K562 (cell line): ENCODE measurements around the gene CRACR2B. TPM values are rescaled to one million over a fixed set of nuclear protein-coding genes. Genes with fewer than 3 reads are reported as not detected.

Experiments used
- CBX2 ChIP-seq: fragments of 200-600 bp; sonication (generic); IDR thresholded peaks from one replicate; pipeline ENCODE4 v1.6.1; 2012; ENCODE audit warnings: mild to moderate bottlenecking, low read length, inconsistent platforms; ENCODE audit not compliant: insufficient read depth, poor library complexity, severe bottlenecking
- HMBOX1 ChIP-seq: sonication (generic); IDR thresholded peaks from 2 replicates; pipeline ENCODE4 v1.6.1; 2016
- MGA ChIP-seq: fragments of 450-650 bp; IDR thresholded peaks from 2 replicates; pipeline ENCODE4 v1.6.1; 2016; ENCODE audit warnings: mild to moderate bottlenecking, moderate library complexity
- MLX ChIP-seq, 2 experiments: fragments of 450-650 bp in 1 of 2; sonication (generic) in 1 of 2; formaldehyde crosslinking; conservative IDR thresholded peaks; 2 replicates each; pipeline versions ENCODE4 v1.4.0 to v1.8.1; 2020 to 2022; ENCODE audit warnings: mild to moderate bottlenecking in 1 of 2, missing genetic modification reagents in 1 of 2
- MNT ChIP-seq, 2 experiments: fragments of 450-650 bp; conservative IDR thresholded peaks; 2 replicates each; pipeline ENCODE4 v1.6.1; 2017; ENCODE audit warnings: mild to moderate bottlenecking in 2 of 2, moderate library complexity in 2 of 2
- NFE2L1 ChIP-seq: fragments of 450-650 bp; IDR thresholded peaks from 2 replicates; pipeline ENCODE4 v1.6.1; 2016; ENCODE audit warnings: missing genetic modification characterization, low read depth, mild to moderate bottlenecking, missing compliant biosample characterization, moderate library complexity, borderline replicate concordance
- SIRT6 ChIP-seq: IDR thresholded peaks from one replicate; pipeline ENCODE4 v1.6.1; 2012; ENCODE audit warnings: low read depth, mild to moderate bottlenecking, control low read depth, inconsistent platforms, low read length, moderate library complexity
- STAG1 ChIP-seq: sonication (generic); formaldehyde crosslinking; IDR thresholded peaks from 2 replicates; pipeline ENCODE4 v1.5.0; 2020; ENCODE audit warnings: missing genetic modification reagents, borderline replicate concordance
- YY1 ChIP-seq, 3 experiments: IDR thresholded peaks; 2 replicates each; pipeline ENCODE4 v1.6.1; 2011; ENCODE audit warnings: low read length in 2 of 3, mild to moderate bottlenecking in 2 of 3, moderate library complexity in 2 of 3, borderline replicate concordance in 1 of 3, control low read depth in 1 of 3, low read depth in 1 of 3; ENCODE audit not compliant: insufficient read depth in 3 of 3, insufficient replicate concordance in 2 of 3, control insufficient read depth in 1 of 3, insufficient read length in 1 of 3; ENCODE audit errors: extremely low read depth in 1 of 3
- ZNF408 ChIP-seq: fragments of 250-450 bp; sonication (Bioruptor Pico); IDR thresholded peaks from 2 replicates; pipeline ENCODE4 v1.4.0; 2020; ENCODE audit warnings: low read depth, mild to moderate bottlenecking, moderate library complexity
- polyA plus RNA-seq, 8 experiments: library from polyadenylated mRNA; depleted of rRNA in 4 of 8; stranded (reverse) in 5 of 8; unstranded in 3 of 8; fragments of >200 nt; fragmentation: Nextera tagmentation in 2 of 8; fragmentation: Illumina TruSeq in 1 of 8; extraction: Ambion mirVana in 2 of 8; extraction: Trizol in 1 of 8; gene quantifications; 2 replicates each; pipeline versions ENCODE4 v1.2.1 to v1.2.3, GENCODE V29; 2011 to 2014; ENCODE audit warnings: inconsistent platforms in 1 of 8, missing spikeins in 1 of 8
- total RNA-seq, 7 experiments: library from RNA; depleted of rRNA in 6 of 7; stranded (reverse); fragments of >200 nt in 6 of 7; fragmentation: Illumina TruSeq in 2 of 7; extraction: Trizol in 2 of 7; gene quantifications; 2 replicates each; pipeline versions ENCODE4 v1.2.1 to v1.2.3, GENCODE V29; 2011 to 2021; ENCODE audit warnings: low replicate concordance in 1 of 7

Gene CRACR2B
- total and polyA plus RNA-seq, 9 of the 15 experiments (the other 6 are each of a cell fraction or from before 2014, with no cell fraction given): 0.10 to 51.0 (median 6.0) TPM

- TF ChIP-seq MGA (no peak), CBX2 (no peak), STAG1 (CRISPR knock-in tag) (no peak), ZNF408 (CRISPR knock-in tag) (no peak), HMBOX1 (no peak), NFE2L1 (no peak), MNT (conservative IDR thresholded peaks at IDR 0.05) (0 out of 4 replicates have a peak, but pooled peaks of 1 of the 2 experiments have one; percentile 15), SIRT6 (no peak), YY1 (IDR thresholded peaks at IDR 0.05; ENCODE audit: borderline replicate concordance in 1 of 3, control insufficient read depth in 1 of 3, extremely low read depth in 1 of 3, insufficient read depth in 3 of 3, insufficient read length in 1 of 3, insufficient replicate concordance in 2 of 3, low read depth in 1 of 3, low read length in 2 of 3) (peak in 1 of 3 experiments; percentile 7), MLX (CRISPR knock-in tag; conservative IDR thresholded peaks at IDR 0.05) (no peak)
Observed at GRCh38 chr11:796565-797295, 31.0 kb upstream of the CRACR2B start (continued).
